ENCODE data around the gene SLC12A9.

GRCh38 chr7:100840470-100841100 lies 11.9 kb upstream of the SLC12A9 start:
- no peak for TF ChIP-seq CTCF (IDR thresholded peaks at IDR 0.05; ENCODE audit: low read depth, low read length)
- TF ChIP-seq MAX (IDR thresholded peaks at IDR 0.05; ENCODE audit: low read depth, low read length): no peak
